Inflammatory macrophage treated with lipopolysaccharide for 1 hour (primary cell): ENCODE results near the gene SLC22A15.
"Not testable (repeated sequence)": the region's sequence is repeated elsewhere in the genome, so short reads cannot be mapped to it uniquely, and the experiment has no call there.

Source experiments
- DNase-seq, 2 donors: peaks; one replicate each; pipeline ENCODE4 v3.0.0-alpha.2; 2020 to 2022

Gene SLC22A15

GRCh38 chr1:116044071-116044470 lies 67.8 kb downstream of the SLC22A15 start:
- no peak for DNase-seq

GRCh38 chr1:116046933-116047332 lies 70.6 kb downstream of the SLC22A15 start:
- not testable (repeated sequence) for DNase-seq

- DNase-seq = not testable (repeated sequence)
Observed at GRCh38 chr1:116051896-116052295, 75.6 kb downstream of the SLC22A15 start.

- no peak for DNase-seq
Observed at GRCh38 chr1:116062201-116062600, 85.9 kb downstream of the SLC22A15 start.

GRCh38 chr1:116064616-116065015 lies 88.3 kb downstream of the SLC22A15 start:
- no peak for DNase-seq

GRCh38 chr1:116066868-116067565 lies 90.7 kb downstream of the SLC22A15 start:
- DNase-seq = no peak

- DNase-seq = no peak
Observed at GRCh38 chr1:116067566-116067890, 91.2 kb downstream of the SLC22A15 start.

- no peak for DNase-seq
Observed at GRCh38 chr1:116075575-116075974, 99.3 kb downstream of the SLC22A15 start.

GRCh38 chr1:116075990-116076389 lies 99.7 kb downstream of the SLC22A15 start:
- DNase-seq = no peak

- DNase-seq = no peak
Observed at GRCh38 chr1:116076831-116077230, 100.5 kb downstream of the SLC22A15 start.

GRCh38 chr1:116078699-116079223 lies 102.4 kb downstream of the SLC22A15 start:
- DNase-seq = no peak

- no peak for DNase-seq
Observed at GRCh38 chr1:116087628-116088027, 111.3 kb downstream of the SLC22A15 start.

- no peak for DNase-seq
Observed at GRCh38 chr1:116089870-116090269, 113.6 kb downstream of the SLC22A15 start.

- DNase-seq = no peak
Observed at GRCh38 chr1:116091083-116091482, 114.8 kb downstream of the SLC22A15 start.

GRCh38 chr1:116092752-116093489 lies 116.6 kb downstream of the SLC22A15 start:
- DNase-seq = peak in 1 of 2 donors; percentile 50

- no peak for DNase-seq
Observed at GRCh38 chr1:116095027-116095426, 118.7 kb downstream of the SLC22A15 start.

GRCh38 chr1:116096013-116096618 lies 119.8 kb downstream of the SLC22A15 start:
- no peak for DNase-seq

GRCh38 chr1:116097626-116098025 lies 121.3 kb downstream of the SLC22A15 start:
- DNase-seq = no peak

GRCh38 chr1:116099379-116099778 lies 123.1 kb downstream of the SLC22A15 start:
- no peak for DNase-seq

- DNase-seq = no peak
Observed at GRCh38 chr1:116099919-116100318, 123.6 kb downstream of the SLC22A15 start.

- DNase-seq = no peak
Observed at GRCh38 chr1:116104667-116105066, 128.4 kb downstream of the SLC22A15 start.

- no peak for DNase-seq
Observed at GRCh38 chr1:116105996-116106395, 129.7 kb downstream of the SLC22A15 start.

GRCh38 chr1:116106646-116107045 lies 130.3 kb downstream of the SLC22A15 start:
- DNase-seq = no peak

- no peak for DNase-seq
Observed at GRCh38 chr1:116107371-116107770, 131.1 kb downstream of the SLC22A15 start.
